GM12872 (cell line): ENCODE measurements around the gene HSDL2.
A peak's percentile ranks its signal among the peaks of the same experiment; 100 is the strongest.

ENCODE experiments used
- CTCF ChIP-seq: IDR thresholded peaks from 3 replicates; pipeline ENCODE4 v1.5.1; 2011; ENCODE audit warnings: low read depth, mild to moderate bottlenecking, low read length, moderate library complexity; ENCODE audit not compliant: insufficient read depth

The HSDL2 gene

GRCh38 chr9:112380102-112380824, at the start of gene HSDL2:
Gene HSDL2, plus strand, starts transcription at chr9:112380108. Its CDS starts 56 bp downstream, at chr9:112380164.
- no peak for TF ChIP-seq CTCF

- no peak for TF ChIP-seq CTCF
These were observed 48.3 kb upstream of the HSDL2 start for GRCh38 chr9:112331674-112331952.

DNA sequence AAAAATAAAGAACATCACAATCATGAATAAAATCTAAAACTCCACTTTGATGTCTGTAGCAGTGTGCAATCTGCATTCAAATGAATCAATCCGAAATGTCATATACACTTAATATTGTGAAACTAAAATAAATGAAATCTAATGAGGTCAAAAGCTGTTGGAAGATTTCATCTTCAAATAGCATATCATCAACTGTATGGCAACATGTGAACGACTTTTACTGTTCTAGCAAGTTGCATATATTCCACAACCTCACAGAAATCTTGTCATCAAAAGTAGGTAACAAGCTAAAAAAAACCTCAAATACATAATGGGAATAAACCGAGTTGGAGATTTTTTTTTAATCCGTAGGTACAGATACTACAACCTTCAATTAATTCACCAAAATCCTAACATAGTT, 47.7 kb upstream of the HSDL2 start:
- TF ChIP-seq CTCF = no peak

DNA sequence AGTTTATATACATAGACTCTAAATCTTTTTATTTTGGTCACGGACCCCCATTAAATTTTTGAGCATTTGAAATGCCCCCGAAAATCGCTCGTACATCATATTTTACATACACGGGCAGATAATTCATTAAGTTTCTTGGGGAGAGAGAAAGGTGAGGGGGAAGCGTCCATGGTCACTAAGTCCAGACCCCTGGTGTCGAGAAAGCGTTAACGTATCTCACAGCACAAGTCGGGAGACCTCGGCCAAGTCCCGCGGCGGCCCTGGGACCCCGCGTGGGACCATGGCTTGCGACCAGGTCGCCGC, 47.3 kb upstream of the HSDL2 start:
- no peak for TF ChIP-seq CTCF

- TF ChIP-seq CTCF = no peak
These were observed 46.8 kb upstream of the HSDL2 start, which contains the start of gene PTBP3 for GRCh38 chr9:112332977-112333638. Gene PTBP3, minus strand, starts transcription at chr9:112333619. Its CDS starts 35,754 bp downstream, at chr9:112297865.

DNA sequence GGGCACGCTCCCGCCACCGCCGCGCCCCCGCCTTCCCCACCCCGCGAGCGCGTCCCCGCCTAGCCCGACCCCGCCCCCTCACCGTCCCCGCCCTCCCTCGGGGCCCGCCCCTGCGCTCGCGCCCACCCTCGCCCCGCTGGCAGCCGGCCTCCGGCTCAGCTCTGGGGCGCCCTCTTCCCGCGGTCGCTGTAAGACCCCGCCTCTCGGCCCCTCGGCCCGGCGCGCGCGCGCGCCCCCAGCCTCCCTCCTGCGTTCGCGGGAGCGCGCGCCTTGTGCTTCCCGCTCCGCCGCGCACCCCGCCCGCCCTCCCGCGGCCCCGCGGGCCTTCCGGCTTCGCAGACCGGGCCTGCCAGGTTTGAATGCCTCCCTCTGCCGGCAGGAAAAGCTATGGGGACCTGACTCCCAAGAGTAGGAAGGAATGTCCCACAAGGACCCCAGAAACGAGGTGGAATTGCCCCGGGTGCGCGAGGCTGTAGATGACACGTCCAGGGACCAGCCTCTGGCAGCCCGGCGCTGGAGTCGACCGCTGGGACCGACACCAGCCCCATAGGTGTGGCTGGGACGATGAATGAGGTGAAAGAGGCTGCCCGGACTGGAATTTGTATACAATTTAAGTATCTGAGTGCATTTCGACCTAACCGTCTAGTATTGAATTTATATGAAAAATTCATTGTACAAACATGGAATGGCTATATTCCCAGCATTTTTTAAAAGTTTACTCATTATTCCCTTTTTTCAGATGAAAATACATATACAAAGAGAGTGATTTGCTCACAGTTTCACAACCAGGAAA, 46.1 kb upstream of the HSDL2 start:
- TF ChIP-seq CTCF = peak; percentile 48; the same call in 2 of the 3 replicates

- no peak for TF ChIP-seq CTCF
These were observed 45.5 kb upstream of the HSDL2 start for GRCh38 chr9:112334432-112334841.
